ENCODE results near the gene NFATC1. TPM values are rescaled to one million over a fixed set of nuclear protein-coding genes. Genes with fewer than 3 reads are reported as not detected.

NFATC1 gene
- polyA plus RNA-seq, 1 of the 3 experiments (the other 2 are of a cell fraction), result 0.02 TPM

- TF ChIP-seq ZBTB33 (IDR thresholded peaks at IDR 0.05; ENCODE audit: borderline replicate concordance, low read depth) (no peak), REST (IDR thresholded peaks at IDR 0.05; ENCODE audit: low read depth, low read length) (no peak), CTCF (IDR thresholded peaks at IDR 0.05) (no peak), USF1 (IDR thresholded peaks at IDR 0.05; ENCODE audit: borderline replicate concordance, low read depth) (no peak)
Observed at GRCh38 chr18:79496237-79496977, 100.7 kb downstream of the NFATC1 start (continued).

- peaks cover 0 to 6% of the 10 kb centered on the region in 2 experiments for H3K36me3 ChIP-seq (replicated peaks in 1 of 2; ENCODE audit: control insufficient read depth in 1 of 2, insufficient read depth in 2 of 2, low read length in 1 of 2)
- peaks cover 21% of the 10 kb centered on the region for H3K27me3 ChIP-seq (ENCODE audit: insufficient read depth)
- no peaks in the 10 kb centered on the region for H3F3A ChIP-seq (replicated peaks; ENCODE audit: insufficient read depth)
- no peak overlapping the region for H3K4me2 ChIP-seq
- H3K27ac ChIP-seq (ENCODE audit: low read depth in 2 of 2, low read length in 1 of 2), result no peak overlapping the region
- no peaks in the 10 kb centered on the region for H3K9me2 ChIP-seq
- TF ChIP-seq USF2 (IDR thresholded peaks at IDR 0.05; ENCODE audit: borderline replicate concordance, low read depth, low read length) (no peak), REST (IDR thresholded peaks at IDR 0.05; ENCODE audit: low read depth, low read length) (no peak)
- H4K20me1 ChIP-seq (ENCODE audit: insufficient read depth), result no peaks in the 10 kb centered on the region
- WGBS (ENCODE audit: low lambda C conversion rate), result 11% methylated on average over 20 of the region's 22 CpGs
- ChIA-PET POLR2A (no interaction called here), CTCF (no interaction called here)
- no peaks in the 10 kb centered on the region for H3K79me2 ChIP-seq (ENCODE audit: insufficient read depth)
- no peak for DNase-seq
- no peaks in the 10 kb centered on the region for H3K4me1 ChIP-seq (ENCODE audit: control insufficient read depth in 1 of 2, insufficient read depth in 2 of 2, low read depth in 1 of 2, low read length in 1 of 2)
- H2AFZ ChIP-seq (ENCODE audit: low read depth), result no peak overlapping the region
- H3K4me3 ChIP-seq (ENCODE audit: low read depth in 2 of 2, low read length in 1 of 2), result no peak overlapping the region
- H3K9me3 ChIP-seq, result 0 out of 2 replicates have a peak, but pooled peaks cover 17% of the 10 kb centered on the region
- no peak overlapping the region for H3K9ac ChIP-seq
Observed at GRCh38 chr18:79496978-79497637, 101.4 kb downstream of the NFATC1 start.
